ENCODE data around the gene PNMT. TPM values are rescaled to one million over a fixed set of nuclear protein-coding genes. Genes with fewer than 3 reads are reported as not detected.

PNMT gene
- total and polyA plus RNA-seq, 7 donors = 1.2 to 5.4 (median 2.8) TPM

GRCh38 chr17:39629494-39629880 is 38.8 kb upstream of the PNMT start:
- 8 to 66% methylated on average over 3 of the region's 3 CpGs for WGBS, 2 donors

GRCh38 chr17:39629898-39630297 is 38.4 kb upstream of the PNMT start:
- no peaks in the 10 kb centered on the region for H3K36me3 ChIP-seq
- 12 to 75% methylated on average over 12 of the region's 12 CpGs for whole genome bisulfite sequencing, 2 donors
- no peak overlapping the region for H3K4me3 ChIP-seq
- H3K27me3 ChIP-seq = peaks cover 25 to 64% (median 53%) of the 10 kb centered on the region in 3 donors
- intact Hi-C loops (cut with DNase I) = loop anchor here (10.0 kb wide), 1 partner anchor 345 kb away; no protein-coding TSS in a partner anchor
- H3K27ac ChIP-seq = peak overlapping the region in 1 of 4 donors; percentile 3
- peaks cover 0 to 24% (median 17%) of the 10 kb centered on the region in 4 donors for H3K4me1 ChIP-seq
- H3K9me3 ChIP-seq = no peaks in the 10 kb centered on the region
- no peak for DNase-seq
- TF ChIP-seq POLR2A (IDR thresholded peaks at IDR 0.05) (no peak), POLR2AphosphoS5 (IDR thresholded peaks at IDR 0.05) (no peak), CTCF (IDR thresholded peaks at IDR 0.05) (no peak), EP300 (IDR thresholded peaks at IDR 0.05) (no peak)

More at GRCh38 chr17:39629494-39629880, 38.8 kb upstream of the PNMT start:
- H3K9me3 ChIP-seq = no peaks in the 10 kb centered on the region
- H3K36me3 ChIP-seq = no peaks in the 10 kb centered on the region
- no peak for DNase-seq
- no peak overlapping the region for H3K4me3 ChIP-seq
- no peak for TF ChIP-seq EP300 (IDR thresholded peaks at IDR 0.05)
- peak in 1 of 2 donors; percentile 29 for TF ChIP-seq POLR2A (IDR thresholded peaks at IDR 0.05)
- peaks cover 28 to 67% (median 56%) of the 10 kb centered on the region in 3 donors for H3K27me3 ChIP-seq
- intact Hi-C loops (cut with DNase I) = loop anchor here (10.0 kb wide), 1 partner anchor 345 kb away; no protein-coding TSS in a partner anchor
- peaks cover 0 to 21% (median 15%) of the 10 kb centered on the region in 4 donors for H3K4me1 ChIP-seq
- no peak overlapping the region for H3K27ac ChIP-seq

- H3K27me3 ChIP-seq = peaks cover 14 to 49% (median 38%) of the 10 kb centered on the region in 3 donors
Observed at GRCh38 chr17:39631403-39631802, 36.9 kb upstream of the PNMT start.

GRCh38 chr17:39632153-39632941 is 35.9 kb upstream of the PNMT start:
- no peaks in the 10 kb centered on the region for H3K36me3 ChIP-seq
- WGBS, 2 donors = 7 to 36% methylated on average over 13 of the region's 13 CpGs
- H3K9me3 ChIP-seq = no peaks in the 10 kb centered on the region
- peak overlapping the region in 3 of 4 donors; percentile 14 to 52 (median 38) for H3K27ac ChIP-seq
- H3K27me3 ChIP-seq = peaks cover 10 to 39% (median 29%) of the 10 kb centered on the region in 3 donors
- no peak for TF ChIP-seq EP300 (IDR thresholded peaks at IDR 0.05)
- peak in 1 of 4 donors; percentile 14 for TF ChIP-seq POLR2AphosphoS5 (IDR thresholded peaks at IDR 0.05)
- TF ChIP-seq POLR2A (IDR thresholded peaks at IDR 0.05) = peak in 1 of 2 donors; percentile 20
- DNase-seq = peak; percentile 72
- peaks cover 0 to 29% (median 15%) of the 10 kb centered on the region in 4 donors for H3K4me1 ChIP-seq
- intact Hi-C loops (cut with DNase I) = no loop called here
- H3K4me3 ChIP-seq = no peak overlapping the region

More at GRCh38 chr17:39631403-39631802, 36.9 kb upstream of the PNMT start:
- intact Hi-C loops (cut with DNase I) = no loop called here
- Histone ChIP-seq H3K36me3 (no peaks in the 10 kb centered on the region), H3K27ac (peak overlapping the region in 1 of 4 donors; percentile 52), H3K4me3 (no peak overlapping the region), H3K9me3 (no peaks in the 10 kb centered on the region), H3K4me1 (peaks cover 0 to 34% (median 22%) of the 10 kb centered on the region in 4 donors)
- DNase-seq = no peak
- no peak for TF ChIP-seq POLR2AphosphoS5 (IDR thresholded peaks at IDR 0.05)
- no peak for TF ChIP-seq CTCF (IDR thresholded peaks at IDR 0.05)
- no peak for TF ChIP-seq POLR2A (IDR thresholded peaks at IDR 0.05)
- TF ChIP-seq EP300 (IDR thresholded peaks at IDR 0.05) = no peak
- WGBS, 2 donors = 9 to 28% methylated on average over 6 of the region's 6 CpGs

- peaks cover 0 to 26% (median 17%) of the 10 kb centered on the region in 3 donors for H3K27me3 ChIP-seq
- H3K27ac ChIP-seq = peak overlapping the region in 2 of 4 donors; percentile 0 to 55
- peaks cover 0 to 40% (median 25%) of the 10 kb centered on the region in 4 donors for H3K4me1 ChIP-seq
- 36 to 75% methylated on average over 8 of the region's 8 CpGs for WGBS, 2 donors
- H3K4me3 ChIP-seq = no peak overlapping the region
- no peaks in the 10 kb centered on the region for H3K9me3 ChIP-seq
- no peak for DNase-seq
- intact Hi-C loops (cut with DNase I) = no loop called here
- TF ChIP-seq CTCF (IDR thresholded peaks at IDR 0.05) (no peak), POLR2A (IDR thresholded peaks at IDR 0.05) (no peak), EP300 (IDR thresholded peaks at IDR 0.05) (no peak), POLR2AphosphoS5 (IDR thresholded peaks at IDR 0.05) (no peak)
- H3K36me3 ChIP-seq = no peaks in the 10 kb centered on the region
Observed at GRCh38 chr17:39633570-39634183, 34.6 kb upstream of the PNMT start.
